Pancreas (tissue), 10 donors: ENCODE results near the gene MED4. TPM values are rescaled to one million over a fixed set of nuclear protein-coding genes. Genes with fewer than 3 reads are reported as not detected.

Experiments used
- ATAC-seq, 4 donors: fragments of 200-7000 bp; cut with Tn5 transposase; one replicate each; pipeline versions ENCODE4 v1.8.0 to v1.9.1; 2020; ENCODE audit warnings: mild to moderate bottlenecking in 4 of 4, moderate library complexity in 4 of 4
- DNase-seq, 6 donors: peaks; one replicate each; pipeline ENCODE4 v3.0.0-alpha.2; 2020
- FAIRE-seq: peaks from 2 replicates; lab custom pipeline; 2012; peaks lifted over from hg19 to GRCh38; lab: Jason Lieb, UNC
- H3K27ac ChIP-seq, 4 donors: fragments of 200-600 bp; sonication (generic); 1 replicate in 3 of 4; 2 replicates in 1 of 4; pipeline versions ENCODE4 v1.5.0 to v1.8.0; 2020
- H3K27me3 ChIP-seq, 4 donors: fragments of 200-600 bp; one replicate each; pipeline ENCODE4 v1.8.0; 2021
- H3K36me3 ChIP-seq, 3 donors: fragments of 200-600 bp; sonication (generic) in 1 of 3; one replicate each; pipeline versions ENCODE4 v1.5.0 to v1.8.0; 2020 to 2021
- H3K4me1 ChIP-seq, 3 donors: fragments of 200-600 bp; one replicate each; pipeline ENCODE4 v1.8.0; 2021
- H3K4me3 ChIP-seq, 4 donors: fragments of 200-600 bp; sonication (generic) in 2 of 4; one replicate each; pipeline versions ENCODE4 v1.5.0 to v1.8.0; 2020 to 2021
- H3K9me3 ChIP-seq, 4 donors: fragments of 200-600 bp; one replicate each; pipeline ENCODE4 v1.8.0; 2021
- intact Hi-C, 3 donors: fragments of 100-400 bp; cut with DNase I; formaldehyde crosslinking; loops; one replicate each; pipeline versions ENCODE4 v1.11.1 to v1.14.2; 2022
- polyA plus RNA-seq, 2 donors: library from polyadenylated mRNA; stranded (reverse); fragments of 200-250 nt; gene quantifications; one replicate each; pipeline ENCODE4 v1.2.3, GENCODE V29; 2013
- total RNA-seq, 6 donors: library from RNA; stranded (reverse); fragmentation: NEBNext Ultra II Directional in 4 of 6; extraction: Animal tissue kit (Norgen Biotek cat#: 25700) in 4 of 6; gene quantifications; one replicate each; pipeline versions ENCODE4 v1.2.1 to v1.2.4, GENCODE V29; 2021 to 2023
- TF ChIP-seq, protein P1 (sequence below), 4 donors: fragments of 200-600 bp; sonication (generic) in 3 of 4; IDR thresholded peaks; one replicate each; pipeline versions ENCODE4 v1.5.0 to v1.8.0; 2021; ENCODE audit warnings: antibody characterized with exemption in 4 of 4
- donor health status: healthy with polysubstance abuse.
- donor health status: DM: no; HTN: no; CAD: no; lungs with moderate emphysema.
- donor health status: DM: no; HTN: no; CAD: no.
- donor health status: control.
- donor health status: control.
- donor health status: Bipolar disorder and iron deficiency.
- donor health status: DM: yes; HTN: yes; CAD: no.
- donor health status: DM: no; HTN: no; CAD: no.
- donor health status: DM: no; HTN: no; CAD: no.
- donor health status: DM: yes; HTN: yes; CAD: no.

Gene MED4
- total and polyA plus RNA-seq, 8 donors = 12.0 to 34.9 (median 16.4) TPM

DNA sequence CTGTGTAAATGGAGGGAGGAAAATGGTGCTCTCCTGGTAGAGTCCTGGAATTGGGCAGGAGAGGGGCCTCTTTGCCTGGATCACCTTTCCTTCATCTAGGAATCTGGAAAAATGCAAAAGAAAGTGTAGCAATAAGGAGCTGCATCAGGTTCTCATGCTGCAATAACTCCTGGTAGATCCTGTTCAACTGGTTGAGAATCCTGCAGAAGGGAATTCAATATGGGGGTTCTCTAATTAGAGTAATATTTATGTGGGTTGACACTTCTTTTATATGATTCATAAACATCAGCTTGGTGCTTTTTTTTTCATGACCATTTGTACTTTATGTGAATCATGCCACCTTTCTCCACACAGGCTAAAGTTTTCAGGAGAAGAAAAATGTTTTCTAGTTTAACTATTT is 66.8 kb downstream of the MED4 start:
- no peak for ATAC-seq
- FAIRE-seq = no peak

More for the DNA sequence above, 66.8 kb downstream of the MED4 start:
- no peaks in the 10 kb centered on the region for H3K4me1 ChIP-seq
- H3K36me3 ChIP-seq = no peaks in the 10 kb centered on the region
- H3K9me3 ChIP-seq = no peaks in the 10 kb centered on the region
- TF ChIP-seq, protein P1, sequence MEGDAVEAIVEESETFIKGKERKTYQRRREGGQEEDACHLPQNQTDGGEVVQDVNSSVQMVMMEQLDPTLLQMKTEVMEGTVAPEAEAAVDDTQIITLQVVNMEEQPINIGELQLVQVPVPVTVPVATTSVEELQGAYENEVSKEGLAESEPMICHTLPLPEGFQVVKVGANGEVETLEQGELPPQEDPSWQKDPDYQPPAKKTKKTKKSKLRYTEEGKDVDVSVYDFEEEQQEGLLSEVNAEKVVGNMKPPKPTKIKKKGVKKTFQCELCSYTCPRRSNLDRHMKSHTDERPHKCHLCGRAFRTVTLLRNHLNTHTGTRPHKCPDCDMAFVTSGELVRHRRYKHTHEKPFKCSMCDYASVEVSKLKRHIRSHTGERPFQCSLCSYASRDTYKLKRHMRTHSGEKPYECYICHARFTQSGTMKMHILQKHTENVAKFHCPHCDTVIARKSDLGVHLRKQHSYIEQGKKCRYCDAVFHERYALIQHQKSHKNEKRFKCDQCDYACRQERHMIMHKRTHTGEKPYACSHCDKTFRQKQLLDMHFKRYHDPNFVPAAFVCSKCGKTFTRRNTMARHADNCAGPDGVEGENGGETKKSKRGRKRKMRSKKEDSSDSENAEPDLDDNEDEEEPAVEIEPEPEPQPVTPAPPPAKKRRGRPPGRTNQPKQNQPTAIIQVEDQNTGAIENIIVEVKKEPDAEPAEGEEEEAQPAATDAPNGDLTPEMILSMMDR (IDR thresholded peaks at IDR 0.05) = no peak
- no peak overlapping the region for H3K4me3 ChIP-seq
- no peaks in the 10 kb centered on the region for H3K27me3 ChIP-seq
- no peak for DNase-seq
- intact Hi-C loops = no loop called here
- H3K27ac ChIP-seq = no peak overlapping the region

Other genes starting within 250 kb of the MED4 start
- gene SUCLA2, start 93.8 kb downstream of the MED4 start, total RNA-seq = 10 to 100 TPM in 5 of 6 donors, 1 to 10 TPM in 1; 9.8 to 20.7 (median 14.4) TPM
- 10 to 100 TPM; 10.5 to 20.6 TPM for gene SUCLA2, start 93.8 kb downstream of the MED4 start, polyA plus RNA-seq
- 1 to 10 TPM; 3.3 to 6.1 (median 5.3) TPM for gene NUDT15, start 57.4 kb downstream of the MED4 start, total RNA-seq
- gene NUDT15, start 57.4 kb downstream of the MED4 start, polyA plus RNA-seq = 1 to 10 TPM; 6.4 to 7.3 TPM
- 100 to 1,000 TPM; 138 to 361 (median 186) TPM for gene ITM2B, start 138.1 kb upstream of the MED4 start, total RNA-seq
- 100 to 1,000 TPM; 114 to 329 TPM for gene ITM2B, start 138.1 kb upstream of the MED4 start, polyA plus RNA-seq
- 10 to 100 TPM in 4 of 6 donors, 1 to 10 TPM in 2; 7.5 to 23.0 (median 12.5) TPM for gene RB1, start 208.6 kb upstream of the MED4 start, total RNA-seq
- gene RB1, start 208.6 kb upstream of the MED4 start, polyA plus RNA-seq = 1 to 10 TPM; 5.0 to 10.0 TPM